H1 (cell line): ENCODE results near the gene KPNA4. TPM values are rescaled to one million over a fixed set of nuclear protein-coding genes. Genes with fewer than 3 reads are reported as not detected.

ENCODE experiments used
- CBX5 ChIP-seq: fragments of 300-800, 300-1000 bp; sonication (generic); IDR thresholded peaks from 2 replicates; pipeline ENCODE4 v1.7.1; 2016; ENCODE audit warnings: antibody characterized with exemption, low read length, low read depth
- MAX ChIP-seq: IDR thresholded peaks from 2 replicates; pipeline ENCODE4 v1.6.1; 2012; ENCODE audit warnings: inconsistent platforms
- NANOG ChIP-seq: IDR thresholded peaks from 2 replicates; pipeline ENCODE4 v1.6.1; 2011; ENCODE audit warnings: low read length, low read depth, mild to moderate bottlenecking, inconsistent platforms; ENCODE audit not compliant: insufficient read depth, poor library complexity, severe bottlenecking
- POU5F1 ChIP-seq: IDR thresholded peaks from 2 replicates; pipeline ENCODE4 v1.6.1; 2011; ENCODE audit warnings: low read depth, mild to moderate bottlenecking, low read length, moderate library complexity
- RFX5 ChIP-seq: IDR thresholded peaks from 2 replicates; pipeline ENCODE4 v1.6.1; 2011; ENCODE audit warnings: low read depth, low read length, improper control_type of control experiment, borderline replicate concordance
- TAF1 ChIP-seq: IDR thresholded peaks from 2 replicates; pipeline ENCODE4 v1.6.1; 2011; ENCODE audit warnings: mild to moderate bottlenecking, low read depth, low read length
- polyA plus RNA-seq, 7 experiments: library from polyadenylated mRNA; depleted of rRNA in 3 of 7; stranded (reverse) in 5 of 7; unstranded in 2 of 7; fragments of >200 nt in 5 of 7; fragments of 200-250 nt in 2 of 7; gene quantifications; 1 replicate in 5 of 7; 2 replicates in 1 of 7; 4 replicates in 1 of 7; pipeline versions ENCODE4 v1.2.1 to v1.2.3, GENCODE V29; 2011 to 2013; ENCODE audit warnings: missing spikeins in 2 of 7, mixed read lengths in 2 of 7
- total RNA-seq: library from RNA; stranded (reverse); fragmentation: NEBNext Ultra II Directional; extraction: Animal tissue kit (Norgen Biotek cat#: 25700); gene quantifications from 2 replicates; pipeline ENCODE4 v1.2.1, GENCODE V29; 2021

KPNA4 gene
- total and polyA plus RNA-seq, 2 of the 8 experiments (the other 6 are each of a cell fraction or from before 2014, with no cell fraction given) = 13.2 to 81.9 TPM

GRCh38 chr3:160455846-160456245, 109.5 kb downstream of the KPNA4 start (continued):
- TF ChIP-seq RFX5 (no peak), MAX (no peak), TAF1 (no peak), POU5F1 (no peak), NANOG (no peak), CBX5 (no peak)
